NCI-H510A (cell line): Measurements from ENCODE around the gene PAK1.
"Not testable (repeated sequence)": the region's sequence is repeated elsewhere in the genome, so short reads cannot be mapped to it uniquely, and the experiment has no call there.

Experiments used
- DNase-seq: peaks from one replicate; lab custom pipeline; 2025; lab: John Stamatoyannopoulos, UW

PAK1 gene

GRCh38 chr11:77402218-77402556 lies 71.7 kb downstream of the PAK1 start:
- no peak for DNase-seq

GRCh38 chr11:77401486-77402217 lies 72.2 kb downstream of the PAK1 start:
- DNase-seq = no peak

DNA sequence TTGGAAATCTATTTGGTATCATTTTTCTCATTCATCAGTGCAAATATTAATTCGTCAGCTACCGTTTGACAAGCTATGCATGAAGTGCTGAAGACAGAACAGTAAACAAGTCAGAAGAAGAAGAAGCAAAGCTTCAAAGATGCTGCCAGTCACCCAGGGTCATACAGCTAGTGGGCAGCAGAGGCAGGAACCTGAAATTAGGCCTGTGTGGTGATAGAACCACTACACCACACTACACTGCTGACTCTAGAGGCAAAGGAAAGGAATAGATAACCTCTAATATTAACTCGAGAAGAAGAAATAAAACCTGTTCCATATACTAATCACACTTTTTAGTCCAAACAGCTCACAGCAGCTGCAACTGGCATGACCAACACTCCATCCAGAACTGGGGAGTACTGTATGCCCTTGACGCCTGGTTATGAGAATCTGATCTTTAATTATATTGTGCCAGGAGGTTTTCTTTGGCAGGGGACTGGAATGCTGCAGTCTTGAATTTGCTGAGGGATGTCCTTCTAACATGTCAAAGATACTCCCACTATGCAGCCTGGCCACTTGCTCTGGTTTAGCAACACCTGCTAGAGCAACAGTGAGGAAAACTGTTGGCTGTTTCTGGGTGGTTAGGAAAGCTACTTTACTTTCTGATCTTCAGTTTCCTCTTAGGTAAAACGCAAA lies 73.0 kb downstream of the PAK1 start:
- no peak for DNase-seq

GRCh38 chr11:77400271-77400670 lies 73.6 kb downstream of the PAK1 start:
- no peak for DNase-seq

DNA sequence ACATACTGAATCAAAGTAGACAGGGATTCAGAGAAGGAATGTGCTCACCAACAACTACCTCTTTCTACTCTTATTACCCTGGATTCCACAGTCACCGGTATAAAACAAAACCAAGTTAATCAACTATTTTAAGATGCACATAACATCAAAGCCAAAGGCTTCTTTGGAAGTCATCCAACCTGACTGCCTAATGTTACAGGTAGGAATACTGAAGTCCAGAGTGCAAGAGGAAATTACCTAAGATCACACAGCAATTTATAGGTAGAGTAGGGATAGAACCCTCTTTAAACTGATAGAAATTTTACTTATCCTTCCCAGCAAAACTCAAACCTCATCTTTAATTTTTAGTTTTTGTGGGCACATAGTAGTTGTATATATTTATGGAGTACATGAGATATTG lies 76.3 kb downstream of the PAK1 start:
- DNase-seq = no peak

GRCh38 chr11:77396911-77397310 lies 77.0 kb downstream of the PAK1 start:
- DNase-seq = no peak

DNA sequence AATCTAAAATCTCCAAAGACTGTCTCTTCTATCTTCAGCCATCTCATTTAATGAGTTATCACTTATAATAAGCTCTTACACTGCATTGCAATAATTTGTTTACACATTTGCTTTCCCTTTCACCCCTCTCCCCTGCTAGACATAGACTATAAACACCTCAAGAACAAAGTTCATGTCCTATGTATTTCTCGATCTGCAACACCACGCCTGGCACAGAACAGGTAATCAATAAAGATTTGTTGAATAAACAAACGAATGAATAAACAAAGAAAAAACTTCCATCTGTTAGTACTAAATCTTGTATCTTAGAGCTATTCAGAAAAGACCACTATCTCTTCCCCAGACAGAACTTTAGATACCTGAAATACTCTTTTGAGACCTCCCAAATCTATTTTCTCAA lies 77.6 kb downstream of the PAK1 start:
- DNase-seq = no peak

- no peak for DNase-seq
These were observed 78.3 kb downstream of the PAK1 start for GRCh38 chr11:77395460-77396173.

DNA sequence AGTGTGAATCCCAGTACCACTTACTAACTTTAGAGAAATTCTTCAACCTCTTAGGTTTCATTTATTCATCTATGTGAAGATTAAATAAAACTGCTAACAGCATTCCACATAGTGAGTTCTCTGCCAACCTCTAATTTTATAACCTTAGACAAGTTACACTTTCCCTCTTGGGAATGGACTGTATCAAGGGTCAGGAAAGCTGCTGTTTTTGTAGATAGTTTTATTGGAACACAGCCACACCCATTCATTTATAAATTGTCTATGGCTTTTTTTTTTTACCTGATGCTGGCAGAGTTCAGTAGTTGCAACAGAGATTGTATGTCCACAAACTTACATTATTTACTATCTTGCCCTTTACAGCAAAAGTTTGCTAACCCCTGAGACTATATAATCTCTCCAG lies 81.1 kb downstream of the PAK1 start:
- no peak for DNase-seq

GRCh38 chr11:77387701-77388100 lies 86.2 kb downstream of the PAK1 start:
- DNase-seq = no peak

DNA sequence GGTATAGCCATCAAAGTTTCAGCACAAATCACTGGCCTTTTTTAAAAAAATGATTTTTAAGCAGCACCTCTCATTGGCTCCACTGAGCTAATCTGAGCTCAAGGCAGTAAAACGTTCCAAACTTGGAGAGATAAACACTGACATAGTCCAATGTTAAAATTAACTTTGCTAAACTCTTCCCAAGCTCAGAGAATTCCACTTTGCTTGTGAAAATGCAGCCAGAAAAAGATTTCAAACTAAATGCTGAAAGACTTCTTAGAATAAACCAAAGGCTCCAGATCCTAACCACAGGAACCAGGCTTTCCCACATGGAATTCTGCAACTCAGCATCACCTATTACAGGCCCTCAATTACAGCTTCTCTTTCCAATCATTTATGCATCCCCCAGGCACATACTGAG lies 87.7 kb downstream of the PAK1 start:
- no peak for DNase-seq

DNA sequence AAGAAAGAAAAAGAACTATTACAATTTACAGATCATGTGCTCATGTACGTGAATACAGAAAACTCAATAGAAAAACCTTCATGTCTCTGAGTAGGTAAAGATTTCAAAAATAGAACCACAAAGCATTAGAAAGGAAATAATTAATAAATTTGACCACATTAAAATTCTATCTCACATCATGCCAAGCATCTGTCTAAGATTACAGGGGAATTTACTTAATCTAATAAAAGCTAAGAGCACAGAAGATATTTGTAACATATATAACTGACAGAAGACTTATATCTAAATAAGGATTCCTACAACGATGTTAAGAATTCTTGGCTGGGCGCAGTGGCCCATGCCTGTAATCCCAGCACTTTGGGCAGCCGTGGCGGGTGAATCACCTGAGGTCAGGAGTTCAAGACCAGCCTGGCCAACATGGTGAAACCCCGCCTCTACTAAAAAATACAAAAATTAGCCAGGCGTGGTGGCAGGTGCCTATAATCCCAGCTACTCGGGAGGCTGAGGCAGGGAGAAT lies 88.6 kb downstream of the PAK1 start:
- DNase-seq = not testable (repeated sequence)

DNA sequence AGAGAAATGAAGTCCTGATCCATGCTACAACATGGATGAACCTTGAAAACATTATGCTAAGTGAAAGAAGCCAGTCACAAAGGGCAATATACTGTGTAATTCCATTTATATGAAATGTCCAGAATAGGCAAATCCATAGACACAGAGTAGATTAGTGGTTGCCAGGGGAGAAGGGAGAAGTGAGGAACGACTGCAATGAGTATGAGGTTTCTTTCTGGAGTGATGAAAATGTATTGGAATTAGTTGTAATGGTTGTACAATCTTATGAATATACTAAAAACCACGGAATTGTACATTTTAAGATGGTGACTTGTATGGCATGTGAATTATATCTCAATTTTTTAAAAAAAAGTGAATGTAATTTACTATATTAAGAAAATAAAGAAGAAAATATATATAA lies 89.3 kb downstream of the PAK1 start:
- DNase-seq = no peak

DNA sequence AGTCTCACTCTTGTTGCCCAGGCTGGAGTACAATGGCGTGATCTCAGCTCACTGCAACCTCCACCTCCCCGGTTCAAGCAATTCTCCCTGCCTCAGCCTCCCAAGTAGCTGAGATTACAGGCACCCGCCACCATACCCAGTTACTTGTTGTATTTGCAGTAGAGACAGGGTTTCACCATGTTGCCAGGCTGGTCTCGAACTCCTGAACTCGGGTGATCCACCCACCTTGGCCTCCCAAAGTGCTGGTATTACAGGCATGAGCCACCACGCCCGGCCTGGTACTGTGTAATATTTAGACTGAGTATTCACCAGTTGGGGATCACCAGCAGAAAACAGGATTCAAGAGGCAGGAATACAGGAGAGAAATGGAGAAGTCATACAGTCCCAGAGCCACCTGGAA lies 90.5 kb downstream of the PAK1 start:
- DNase-seq = not testable (repeated sequence)

DNA sequence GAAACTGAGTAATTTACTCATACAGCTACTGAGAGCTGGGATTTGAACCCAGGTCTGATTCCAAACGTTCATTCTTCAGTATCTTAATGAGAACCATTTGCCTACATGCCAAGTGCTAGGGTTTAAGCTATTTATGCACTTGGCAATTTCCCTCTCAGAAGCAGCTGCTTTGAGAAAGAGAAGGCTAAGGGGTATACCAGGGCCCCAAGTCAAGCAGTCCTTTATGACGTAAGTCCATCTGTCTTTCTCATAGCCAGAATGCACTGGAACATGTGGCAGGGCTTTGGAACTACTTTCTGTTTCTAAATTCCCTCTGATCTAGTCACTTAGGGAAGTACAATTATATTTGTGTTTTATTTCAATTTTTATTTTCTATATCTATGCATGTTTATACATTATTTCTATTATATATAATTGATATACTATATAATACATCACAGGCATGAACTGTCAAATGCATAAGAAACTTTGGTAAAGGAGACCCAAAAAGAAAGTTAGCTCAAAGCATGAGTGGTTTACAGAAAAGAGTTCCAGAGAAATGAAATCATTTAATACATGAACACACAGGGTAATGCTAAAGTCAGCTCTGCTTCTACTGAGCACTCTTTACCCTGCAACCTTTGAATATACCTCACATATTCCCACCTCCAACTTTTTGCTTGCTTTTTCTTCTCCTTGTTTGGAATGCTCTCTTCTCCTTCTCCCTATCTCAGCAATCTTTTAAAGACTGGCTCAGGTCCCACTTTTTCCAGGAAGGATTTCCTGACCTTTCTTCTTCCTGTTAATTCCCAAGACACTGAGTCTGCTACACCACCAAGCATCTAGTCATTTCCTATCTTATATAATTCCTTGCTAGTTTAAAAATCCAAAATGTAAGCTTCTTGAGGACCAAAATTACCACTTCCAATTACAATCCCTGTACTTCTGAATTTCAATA lies 91.9 kb downstream of the PAK1 start:
- DNase-seq = no peak

- no peak for DNase-seq
These were observed 94.0 kb downstream of the PAK1 start for GRCh38 chr11:77379934-77380333.

GRCh38 chr11:77379253-77379652 lies 94.6 kb downstream of the PAK1 start:
- DNase-seq = no peak

- DNase-seq = no peak
These were observed 96.2 kb downstream of the PAK1 start for GRCh38 chr11:77377734-77378133.

DNA sequence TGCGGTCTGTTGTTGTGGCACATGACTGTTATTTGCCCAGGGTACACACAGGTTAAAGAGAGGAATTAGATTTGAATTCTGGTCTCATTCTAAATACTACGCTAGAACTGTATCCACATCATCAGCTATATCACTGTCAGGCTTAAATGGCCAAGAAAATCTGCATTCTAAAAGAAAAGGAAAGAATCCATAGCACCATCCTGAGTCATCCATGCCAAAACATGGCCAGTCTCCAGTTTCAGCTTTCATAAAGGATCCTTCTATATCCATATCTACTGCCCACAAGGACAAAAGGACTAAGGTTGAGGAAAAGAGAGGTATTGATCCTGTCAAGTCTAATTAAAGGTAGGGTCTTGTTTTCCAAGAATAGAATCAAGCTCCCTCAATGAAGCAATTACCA lies 98.8 kb downstream of the PAK1 start:
- no peak for DNase-seq

DNA sequence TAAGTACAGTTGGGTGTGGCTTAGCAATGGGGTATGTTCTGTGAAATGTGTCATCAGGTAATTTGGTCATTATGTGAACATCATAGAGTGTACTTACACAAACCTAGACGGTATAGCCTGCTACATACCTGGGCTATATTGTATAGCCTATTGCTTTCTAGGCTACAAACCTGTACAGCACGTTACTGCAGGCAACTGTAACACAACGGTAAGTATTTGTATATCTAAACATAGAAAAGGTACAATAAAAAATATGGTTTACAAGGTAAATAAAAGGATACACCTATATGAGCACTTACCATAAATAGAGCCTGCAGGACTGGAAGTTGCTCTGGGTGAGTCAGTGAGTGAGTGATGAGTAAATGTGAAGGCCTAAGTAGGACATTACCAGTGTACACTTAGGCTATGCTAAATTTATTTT lies 99.3 kb downstream of the PAK1 start:
- no peak for DNase-seq

DNA sequence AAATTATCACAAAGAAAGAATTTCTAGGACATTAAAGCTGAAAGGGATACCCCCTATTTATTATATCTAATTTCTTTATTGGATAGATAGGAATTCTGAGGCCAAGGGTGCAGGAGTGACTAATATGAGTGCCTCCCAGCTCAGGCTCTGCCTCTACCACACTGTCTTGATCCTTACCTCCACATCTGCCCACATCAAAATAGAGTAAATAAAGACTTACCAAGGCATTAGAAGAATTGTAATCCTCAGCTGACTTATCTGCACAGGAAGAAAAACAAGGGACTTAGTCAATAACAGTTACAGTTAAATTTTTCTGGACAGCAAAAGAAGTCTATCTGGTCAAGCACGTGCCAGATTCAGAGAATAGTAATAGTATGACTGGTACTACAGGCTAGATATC lies 99.8 kb downstream of the PAK1 start:
- no peak for DNase-seq

DNA sequence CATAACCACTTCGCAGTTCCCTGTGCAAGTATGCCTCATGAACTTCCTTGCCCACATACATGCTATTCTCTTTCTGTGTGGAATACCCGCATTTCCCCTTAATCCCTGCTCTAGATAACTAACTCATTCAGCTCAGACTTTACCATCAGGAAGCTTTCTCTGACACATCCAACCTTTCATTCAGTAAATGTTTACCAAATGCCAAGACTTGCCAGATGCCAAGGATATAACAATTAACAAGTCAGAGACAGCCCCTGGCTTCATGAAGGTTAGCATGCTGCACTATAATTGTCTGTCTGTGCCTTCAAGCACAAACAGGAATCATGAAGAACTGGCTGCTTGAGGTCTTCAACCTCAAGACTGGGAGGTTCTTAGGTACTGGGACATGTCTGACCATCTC lies 101.2 kb downstream of the PAK1 start:
- DNase-seq = no peak
